Measurements from ENCODE around the gene NFRKB.
"Not testable (repeated sequence)": the region's sequence is repeated elsewhere in the genome, so short reads cannot be mapped to it uniquely, and the experiment has no call there.

Gene NFRKB

GRCh38 chr11:129866311-129866710 lies 29.1 kb downstream of the NFRKB start:
- peaks cover 61% of the 10 kb centered on the region for H3K36me3 Mint-ChIP-seq (ENCODE audit: low read depth)
- H3K27me3 Mint-ChIP-seq (ENCODE audit: low read depth): no peaks in the 10 kb centered on the region
- peaks cover 6% of the 10 kb centered on the region for H3K4me1 Mint-ChIP-seq (ENCODE audit: low read depth)

GRCh38 chr11:129865701-129866100 lies 29.7 kb downstream of the NFRKB start:
- peaks cover 55% of the 10 kb centered on the region for H3K36me3 Mint-ChIP-seq (ENCODE audit: low read depth)

More at GRCh38 chr11:129866311-129866710, 29.1 kb downstream of the NFRKB start:
- Mint-ChIP-seq H3K4me3 (no peak overlapping the region), H3K9me3 (no peaks in the 10 kb centered on the region), H3K27ac (no peak overlapping the region)

GRCh38 chr11:129864811-129865210 lies 30.6 kb downstream of the NFRKB start:
- peaks cover 6% of the 10 kb centered on the region for H3K4me1 Mint-ChIP-seq (ENCODE audit: low read depth)
- no peak overlapping the region for H3K4me3 Mint-ChIP-seq
- H3K9me3 Mint-ChIP-seq: no peaks in the 10 kb centered on the region
- peaks cover 54% of the 10 kb centered on the region for H3K36me3 Mint-ChIP-seq (ENCODE audit: low read depth)
- H3K27ac Mint-ChIP-seq: no peak overlapping the region
- H3K27me3 Mint-ChIP-seq (ENCODE audit: low read depth): no peaks in the 10 kb centered on the region

More at GRCh38 chr11:129865701-129866100, 29.7 kb downstream of the NFRKB start:
- Mint-ChIP-seq H3K4me1 (ENCODE audit: low read depth) (peaks cover 6% of the 10 kb centered on the region), H3K27me3 (ENCODE audit: low read depth) (no peaks in the 10 kb centered on the region), H3K4me3 (no peak overlapping the region), H3K9me3 (no peaks in the 10 kb centered on the region), H3K27ac (no peak overlapping the region)

GRCh38 chr11:129861702-129862522 lies 33.5 kb downstream of the NFRKB start:
- H3K4me3 Mint-ChIP-seq: no peak overlapping the region
- no peak overlapping the region for H3K27ac Mint-ChIP-seq
- H3K36me3 Mint-ChIP-seq (ENCODE audit: low read depth): peaks cover 39% of the 10 kb centered on the region

GRCh38 chr11:129856036-129856435 lies 39.3 kb downstream of the NFRKB start:
- peaks cover 5% of the 10 kb centered on the region for H3K36me3 Mint-ChIP-seq (ENCODE audit: low read depth)

More at GRCh38 chr11:129861702-129862522, 33.5 kb downstream of the NFRKB start:
- H3K9me3 Mint-ChIP-seq: no peaks in the 10 kb centered on the region
- H3K27me3 Mint-ChIP-seq (ENCODE audit: low read depth): no peaks in the 10 kb centered on the region
- H3K4me1 Mint-ChIP-seq (ENCODE audit: low read depth): peaks cover 8% of the 10 kb centered on the region

GRCh38 chr11:129855086-129855485 lies 40.3 kb downstream of the NFRKB start:
- H3K4me3 Mint-ChIP-seq: peak overlapping the region; percentile 8

More at GRCh38 chr11:129856036-129856435, 39.3 kb downstream of the NFRKB start:
- peaks cover 36% of the 10 kb centered on the region for H3K4me1 Mint-ChIP-seq (ENCODE audit: low read depth)
- H3K4me3 Mint-ChIP-seq: no peak overlapping the region
- no peak overlapping the region for H3K27ac Mint-ChIP-seq
- H3K27me3 Mint-ChIP-seq (ENCODE audit: low read depth): no peaks in the 10 kb centered on the region
- no peaks in the 10 kb centered on the region for H3K9me3 Mint-ChIP-seq

GRCh38 chr11:129854232-129854805 lies 41.1 kb downstream of the NFRKB start:
- Mint-ChIP-seq H3K27me3 (ENCODE audit: low read depth) (no peaks in the 10 kb centered on the region), H3K4me3 (peak overlapping the region; percentile 63), H3K27ac (peak overlapping the region; percentile 97), H3K9me3 (no peaks in the 10 kb centered on the region), H3K4me1 (ENCODE audit: low read depth) (peaks cover 36% of the 10 kb centered on the region), H3K36me3 (ENCODE audit: low read depth) (no peaks in the 10 kb centered on the region)

More at GRCh38 chr11:129855086-129855485, 40.3 kb downstream of the NFRKB start:
- H3K4me1 Mint-ChIP-seq (ENCODE audit: low read depth): peaks cover 36% of the 10 kb centered on the region
- H3K27me3 Mint-ChIP-seq (ENCODE audit: low read depth): no peaks in the 10 kb centered on the region
- no peaks in the 10 kb centered on the region for H3K9me3 Mint-ChIP-seq
- H3K27ac Mint-ChIP-seq: peak overlapping the region; percentile 60
- peaks cover 3% of the 10 kb centered on the region for H3K36me3 Mint-ChIP-seq (ENCODE audit: low read depth)

- no peaks in the 10 kb centered on the region for H3K36me3 Mint-ChIP-seq (ENCODE audit: low read depth)
- H3K27ac Mint-ChIP-seq: peak overlapping the region; percentile 97
- H3K4me1 Mint-ChIP-seq (ENCODE audit: low read depth): peaks cover 36% of the 10 kb centered on the region
- H3K27me3 Mint-ChIP-seq (ENCODE audit: low read depth): no peaks in the 10 kb centered on the region
- peak overlapping the region; percentile 63 for H3K4me3 Mint-ChIP-seq
- H3K9me3 Mint-ChIP-seq: no peaks in the 10 kb centered on the region
Observed at GRCh38 chr11:129853518-129854231, 41.7 kb downstream of the NFRKB start.

GRCh38 chr11:129852125-129852740 lies 43.1 kb downstream of the NFRKB start:
- H3K27ac Mint-ChIP-seq: peak overlapping the region; percentile 97
- no peaks in the 10 kb centered on the region for H3K9me3 Mint-ChIP-seq
- H3K4me1 Mint-ChIP-seq (ENCODE audit: low read depth): peaks cover 33% of the 10 kb centered on the region
- no peak overlapping the region for H3K4me3 Mint-ChIP-seq
- H3K36me3 Mint-ChIP-seq (ENCODE audit: low read depth): no peaks in the 10 kb centered on the region
- no peaks in the 10 kb centered on the region for H3K27me3 Mint-ChIP-seq (ENCODE audit: low read depth)

GRCh38 chr11:129849447-129850130 lies 45.8 kb downstream of the NFRKB start:
- Mint-ChIP-seq H3K27ac (no peak overlapping the region), H3K4me3 (no peak overlapping the region), H3K36me3 (ENCODE audit: low read depth) (no peaks in the 10 kb centered on the region), H3K9me3 (no peaks in the 10 kb centered on the region), H3K4me1 (ENCODE audit: low read depth) (peaks cover 31% of the 10 kb centered on the region), H3K27me3 (ENCODE audit: low read depth) (no peaks in the 10 kb centered on the region)

- H3K36me3 Mint-ChIP-seq (ENCODE audit: low read depth); H3K27ac Mint-ChIP-seq; H3K4me3 Mint-ChIP-seq; H3K9me3 Mint-ChIP-seq; H3K27me3 Mint-ChIP-seq (ENCODE audit: low read depth): not testable (repeated sequence)
- H3K4me1 Mint-ChIP-seq (ENCODE audit: low read depth): peaks cover 12% of the 10 kb centered on the region
Observed at GRCh38 chr11:129847361-129847760, 48.0 kb downstream of the NFRKB start.

- Mint-ChIP-seq H3K9me3 (peaks cover 3% of the 10 kb centered on the region), H3K27me3 (ENCODE audit: low read depth) (peaks cover 11% of the 10 kb centered on the region), H3K4me1 (ENCODE audit: low read depth) (peaks cover 17% of the 10 kb centered on the region), H3K4me3 (no peak overlapping the region), H3K36me3 (ENCODE audit: low read depth) (no peaks in the 10 kb centered on the region), H3K27ac (no peak overlapping the region)
Observed at GRCh38 chr11:129846508-129847335, 48.7 kb downstream of the NFRKB start.
